HG03558 (cell line): ENCODE measurements around the gene TMEM175.

Experiments used
- ATAC-seq: cut with Tn5 transposase; IDR thresholded peaks from one replicate; pipeline ENCODE4 v1.9.1; 2021; ENCODE audit warnings: moderate number of reproducible peaks; ENCODE audit not compliant: unreplicated experiment; ENCODE audit errors: extremely low read depth

The TMEM175 gene

GRCh38 chr4:956531-957230 is 24.4 kb downstream of the TMEM175 start:
- no peak for ATAC-seq

DNA sequence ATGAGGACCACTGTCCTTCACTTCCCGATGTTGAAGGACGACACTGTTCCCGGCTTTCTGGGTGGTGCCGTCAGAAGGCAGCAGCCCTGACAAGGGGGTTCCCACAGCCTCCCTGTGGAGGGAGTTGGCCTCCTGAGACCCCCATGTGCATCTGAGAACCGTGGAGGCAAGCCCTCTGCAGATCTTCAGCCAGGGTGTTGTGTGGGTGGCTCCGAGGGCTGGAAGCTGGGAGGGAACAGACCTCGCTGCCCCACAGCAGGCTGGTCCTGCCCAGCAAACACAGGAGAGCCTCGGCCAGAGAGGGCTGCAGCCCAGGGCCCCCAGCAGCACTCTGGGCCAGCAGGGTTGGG is 24.9 kb downstream of the TMEM175 start:
- ATAC-seq: no peak

- no peak for ATAC-seq
Observed at GRCh38 chr4:957581-958313, 25.5 kb downstream of the TMEM175 start.

DNA sequence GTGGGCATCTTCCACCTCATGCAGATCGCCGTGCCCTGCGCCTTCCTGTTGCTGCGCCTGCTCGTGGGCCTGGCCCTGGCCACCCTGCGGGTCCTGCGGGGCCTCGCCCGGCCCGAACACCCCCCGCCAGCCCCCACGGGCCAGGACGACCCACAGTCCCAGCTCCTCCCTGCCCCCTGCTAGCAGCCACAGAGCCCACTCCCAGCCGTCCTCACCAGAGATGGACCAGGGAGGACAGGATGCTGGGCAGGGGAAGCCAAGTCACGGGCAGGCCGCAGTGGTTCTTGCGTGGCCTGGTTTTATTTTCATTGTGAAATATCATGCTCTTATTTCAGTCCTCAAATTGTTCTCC is 26.0 kb downstream of the TMEM175 start:
- no peak for ATAC-seq

DNA sequence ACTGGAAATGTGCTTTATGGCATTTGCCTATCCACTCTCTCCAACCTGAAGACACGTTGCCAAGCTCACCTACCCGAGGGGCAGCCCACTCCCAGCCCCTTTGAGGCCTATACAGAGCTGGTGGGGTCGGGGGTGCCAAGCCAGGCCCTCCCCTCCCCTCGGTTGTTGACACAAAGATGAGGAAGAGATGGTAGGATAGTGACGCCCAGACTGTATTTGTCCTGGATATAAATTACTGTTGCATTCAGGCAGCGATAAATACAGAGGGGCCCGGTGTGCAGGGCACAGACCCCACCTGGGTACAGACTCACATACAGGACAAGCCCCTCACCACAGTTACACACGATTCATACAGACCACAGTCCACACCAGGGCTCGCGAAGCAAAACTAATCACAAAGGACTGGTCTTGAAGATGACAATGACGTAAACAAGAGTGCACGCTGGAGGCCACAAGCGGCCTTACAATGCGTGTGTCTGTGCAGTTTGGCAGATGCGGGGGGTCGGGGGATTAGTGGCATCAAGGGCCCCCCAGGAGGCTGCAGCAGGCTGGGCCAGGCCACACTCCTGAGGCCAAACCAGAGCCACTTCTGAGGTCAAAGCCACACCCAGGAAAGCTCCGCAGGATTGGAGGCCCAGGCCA is 26.6 kb downstream of the TMEM175 start:
- no peak for ATAC-seq

DNA sequence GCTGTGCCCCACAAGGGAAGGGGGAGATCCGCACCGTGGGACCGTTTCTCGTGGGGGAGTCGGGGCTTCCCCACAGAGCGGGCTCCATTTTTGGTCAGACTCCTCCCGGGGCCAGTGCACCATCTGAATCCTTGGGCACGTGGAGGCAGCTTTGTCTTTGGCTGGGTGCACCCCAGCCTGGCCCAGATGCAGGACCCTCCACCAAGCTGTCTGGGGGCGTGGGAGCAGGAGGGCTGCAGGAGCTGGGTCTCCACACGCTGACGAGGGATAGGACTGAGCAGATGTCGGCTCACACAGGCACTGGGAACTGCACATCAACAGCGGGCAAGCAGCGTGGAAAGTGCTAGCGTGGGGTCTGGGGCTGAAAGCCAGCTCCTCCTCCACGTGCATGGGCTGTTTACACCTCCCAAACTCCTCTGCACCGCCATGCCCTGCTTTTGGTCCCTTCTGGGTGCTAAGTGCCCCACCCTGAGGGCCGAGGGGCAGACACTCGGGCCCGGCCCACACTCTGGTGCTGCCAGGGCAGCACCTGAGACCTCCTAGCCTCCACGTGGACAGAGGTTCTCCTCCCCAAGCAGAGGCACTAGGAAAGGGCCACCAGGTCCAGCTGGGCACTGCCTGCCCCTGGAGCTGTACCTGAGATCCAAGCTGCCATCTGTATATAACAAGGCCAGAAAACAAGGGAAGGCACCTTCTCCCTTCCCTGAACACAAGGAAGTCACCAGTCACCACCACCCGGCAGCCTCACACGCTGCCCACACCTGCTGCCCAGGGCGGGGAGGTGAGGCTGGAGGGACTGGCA is 27.3 kb downstream of the TMEM175 start:
- ATAC-seq: no peak

- no peak for ATAC-seq
Observed at GRCh38 chr4:960140-960635, 27.9 kb downstream of the TMEM175 start.

DNA sequence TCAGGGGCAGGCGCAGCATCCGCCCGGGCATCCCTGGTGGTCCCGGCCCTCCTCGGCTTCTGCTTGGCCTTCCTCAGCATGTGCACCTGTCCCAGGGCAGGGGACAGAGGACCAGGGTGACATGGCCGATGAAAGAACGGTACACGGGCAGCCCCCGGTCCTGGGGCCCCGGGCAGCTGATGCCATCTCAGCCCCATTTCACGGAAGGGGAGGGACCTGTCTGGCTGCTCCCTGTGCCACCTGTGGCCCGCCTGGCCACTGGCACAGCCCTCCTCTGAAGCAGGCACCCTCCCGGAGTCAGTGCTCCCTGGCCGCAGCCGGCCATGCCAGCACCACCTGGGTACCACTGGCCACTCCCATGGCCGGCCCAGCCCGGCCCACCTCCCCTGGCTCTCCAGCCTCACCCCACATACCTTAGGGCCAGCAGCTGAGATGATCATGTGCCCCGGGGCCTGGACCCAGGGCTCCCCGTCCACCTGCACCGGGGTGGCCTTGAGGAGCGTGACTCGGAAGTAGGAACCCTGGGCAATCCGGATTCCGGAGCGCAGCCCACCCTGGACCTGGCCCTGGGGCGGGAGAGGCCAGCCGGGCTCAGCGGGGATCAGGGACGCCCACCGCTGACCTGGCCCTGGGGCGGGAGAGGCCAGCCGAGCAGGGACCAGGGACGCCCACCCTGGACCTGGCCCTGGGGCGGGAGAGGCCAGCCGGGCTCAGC is 28.5 kb downstream of the TMEM175 start:
- ATAC-seq: no peak

GRCh38 chr4:961351-962230 is 29.3 kb downstream of the TMEM175 start:
- ATAC-seq: no peak

GRCh38 chr4:962231-963208 is 30.3 kb downstream of the TMEM175 start:
- ATAC-seq: no peak

GRCh38 chr4:963276-964225 is 31.3 kb downstream of the TMEM175 start:
- no peak for ATAC-seq

DNA sequence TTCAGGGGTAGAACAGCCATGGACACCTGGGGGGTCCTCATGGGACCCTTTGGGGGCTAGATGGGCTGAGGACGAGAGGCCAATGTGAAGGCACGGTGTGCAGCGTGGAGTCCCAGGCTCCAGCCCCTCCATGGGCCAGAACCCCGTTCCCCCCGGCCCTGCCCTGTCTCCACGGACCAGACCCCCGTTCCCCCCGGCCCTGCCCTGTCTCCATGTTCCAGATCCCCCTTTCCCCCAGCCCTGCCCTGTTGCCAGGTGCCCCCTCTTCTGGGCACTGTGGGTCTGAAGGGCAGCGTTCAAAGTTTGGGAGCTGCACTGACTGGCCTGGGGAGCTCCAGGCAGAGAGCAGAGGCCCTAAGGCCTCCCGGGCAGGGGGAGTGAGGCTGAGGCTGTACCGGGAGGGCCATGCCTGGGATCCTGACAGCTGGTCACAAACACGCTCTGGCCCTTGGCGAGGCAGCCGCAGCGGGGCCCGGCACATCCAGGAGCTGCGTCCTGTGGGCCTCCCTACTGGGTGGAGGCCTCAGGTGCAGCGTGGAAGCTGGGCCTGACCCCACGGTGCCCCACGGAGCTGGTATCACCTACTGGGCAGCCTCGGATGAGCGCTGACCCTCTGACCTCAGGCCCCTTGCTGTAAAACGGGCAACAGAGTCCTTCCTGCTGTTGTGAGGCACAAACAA is 32.2 kb downstream of the TMEM175 start:
- no peak for ATAC-seq

- ATAC-seq: no peak
Observed at GRCh38 chr4:965048-965765, 32.9 kb downstream of the TMEM175 start.

DNA sequence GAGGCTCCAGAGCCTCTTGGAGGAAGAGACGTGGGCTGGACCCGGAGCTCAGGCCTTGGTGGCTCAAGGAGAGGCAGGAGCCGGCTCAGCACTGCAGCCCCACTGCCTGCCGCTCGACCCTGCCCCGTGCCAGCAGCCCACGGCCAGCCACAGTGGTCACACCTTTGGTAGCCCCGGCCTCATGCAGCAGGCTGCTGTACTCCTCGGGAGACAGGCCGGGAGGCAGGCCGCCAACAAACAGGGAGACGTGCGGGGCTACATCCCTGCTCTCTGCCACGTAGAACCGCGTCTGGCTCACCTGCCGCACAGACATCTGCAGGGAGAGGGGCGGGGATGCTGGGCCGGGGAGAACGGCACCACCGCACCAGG is 33.5 kb downstream of the TMEM175 start:
- no peak for ATAC-seq

DNA sequence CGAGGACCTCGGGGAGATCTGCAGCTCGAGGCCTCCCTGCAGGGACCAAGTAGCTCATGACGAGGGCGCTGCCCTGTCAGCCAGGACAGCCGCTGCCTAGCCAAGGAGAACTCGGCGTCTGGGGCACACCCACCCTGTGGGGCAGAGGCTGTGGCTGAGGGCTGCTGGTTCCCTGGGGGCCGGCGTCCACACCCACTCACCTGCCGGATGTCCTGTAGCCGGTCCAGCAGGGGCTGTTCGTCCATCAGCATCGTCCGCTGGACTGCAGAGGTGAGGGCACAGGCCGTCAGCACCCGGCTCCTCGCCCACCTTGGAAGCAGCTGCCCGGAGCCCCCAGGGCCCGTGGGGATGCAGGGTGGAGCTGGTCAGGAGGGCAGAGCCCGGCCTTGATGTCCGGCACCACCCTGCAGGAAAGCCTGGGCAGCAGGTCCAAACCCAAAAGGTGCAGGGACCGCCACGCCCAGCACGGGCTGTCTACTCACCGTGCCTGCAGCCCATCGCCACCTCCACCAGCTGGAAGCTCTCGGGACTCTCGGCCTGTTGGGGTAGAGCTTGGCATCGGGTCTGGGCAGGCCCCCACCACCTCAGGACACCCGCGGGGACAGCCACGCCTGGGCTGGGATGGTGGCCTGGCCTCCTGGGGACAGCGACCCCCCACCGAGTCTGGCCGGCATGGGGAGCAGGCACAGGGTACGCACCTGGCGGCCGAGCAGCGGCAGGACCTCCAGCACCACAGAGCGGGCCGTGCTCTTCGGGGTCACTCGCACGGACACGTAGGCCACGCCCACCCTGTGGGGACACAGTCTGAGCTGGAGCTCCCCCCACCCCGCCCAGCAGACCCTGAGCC is 34.2 kb downstream of the TMEM175 start:
- no peak for ATAC-seq
